Lower leg skin (tissue), 3 donors: Measurements from ENCODE around the gene DNAH14.

ENCODE experiments used
- CTCF ChIP-seq, 3 donors: fragments of 450-650 bp; IDR thresholded peaks; one replicate each; pipeline ENCODE4 v1.5.1; 2016; ENCODE audit warnings: antibody characterized with exemption in 3 of 3, mild to moderate bottlenecking in 3 of 3, moderate library complexity in 2 of 3
- POLR2A ChIP-seq, 2 donors: fragments of 450-650 bp; IDR thresholded peaks; one replicate each; pipeline ENCODE4 v1.6.1; 2016 to 2017; ENCODE audit warnings: antibody characterized with exemption in 2 of 2, mild to moderate bottlenecking in 1 of 2, moderate library complexity in 1 of 2

- TF ChIP-seq CTCF (IDR thresholded peaks at IDR 0.05) (no peak), POLR2A (IDR thresholded peaks at IDR 0.05) (no peak)
Measured at GRCh38 chr1:225355863-225356262, 426.4 kb downstream of the DNAH14 start.
